Measurements from ENCODE around the gene WASF3. TPM values are rescaled to one million over a fixed set of nuclear protein-coding genes. Genes with fewer than 3 reads are reported as not detected.

WASF3 gene
- total and polyA plus RNA-seq, 4 donors: 0.82 to 4.9 (median 2.3) TPM

DNA sequence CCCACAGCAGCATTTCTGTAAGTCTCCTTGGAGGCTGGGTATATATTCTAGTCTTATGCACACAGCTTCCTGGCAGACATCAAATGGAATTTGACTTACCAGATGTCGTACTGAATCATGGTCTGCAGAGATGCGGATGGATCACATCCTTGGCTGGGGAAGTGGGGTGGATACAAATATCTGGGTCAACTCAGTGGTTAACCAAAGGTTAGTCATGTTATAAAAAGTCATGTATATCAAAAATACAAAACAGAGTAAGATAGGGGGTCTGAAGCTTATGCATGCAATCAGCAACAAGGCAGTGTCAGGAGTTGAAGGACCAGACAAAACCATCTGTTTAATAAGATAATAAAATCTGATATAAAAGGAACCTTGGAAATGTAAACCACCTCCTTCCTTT lies 61.9 kb downstream of the WASF3 start:
- Histone ChIP-seq H3K27ac (ENCODE audit: low read depth in 1 of 2, low read length in 2 of 2) (no peak overlapping the region), H3K4me1 (ENCODE audit: control insufficient read depth in 4 of 4, insufficient read depth in 4 of 4, low read length in 3 of 4) (peaks cover 0 to 37% (median 29%) of the 10 kb centered on the region in 4 donors), H3K9ac (ENCODE audit: low read depth in 1 of 2, low read length in 2 of 2) (no peak overlapping the region), H3K27me3 (ENCODE audit: control insufficient read depth in 4 of 4, insufficient read depth in 4 of 4, low read length in 3 of 4) (no peaks in the 10 kb centered on the region), H3K36me3 (ENCODE audit: control insufficient read depth in 4 of 4, insufficient read depth in 3 of 4, low read depth in 1 of 4, low read length in 3 of 4) (no peaks in the 10 kb centered on the region), H3K4me3 (ENCODE audit: low read depth in 1 of 3, low read length in 3 of 3) (no peak overlapping the region), H3K9me3 (ENCODE audit: control insufficient read depth in 4 of 4, low read length in 3 of 4) (peaks cover 0 to 5% (median 3%) of the 10 kb centered on the region in 4 donors)
- 85% methylated on average over 2 of the region's 2 CpGs for WGBS
- TF ChIP-seq RXRA (IDR thresholded peaks at IDR 0.05) (no peak), NR2F2 (IDR thresholded peaks at IDR 0.05) (no peak), YY1 (IDR thresholded peaks at IDR 0.05) (no peak), HNF4G (IDR thresholded peaks at IDR 0.05) (no peak), JUND (IDR thresholded peaks at IDR 0.05) (no peak), EGR1 (IDR thresholded peaks at IDR 0.05; ENCODE audit: low read depth in 2 of 2) (no peak), FOXA2 (IDR thresholded peaks at IDR 0.05) (no peak), SP1 (IDR thresholded peaks at IDR 0.05) (no peak), TAF1 (conservative IDR thresholded peaks at IDR 0.05) (no peak), FOXA1 (IDR thresholded peaks at IDR 0.05) (no peak), HNF4A (conservative IDR thresholded peaks at IDR 0.05) (no peak), GABPA (IDR thresholded peaks at IDR 0.05 in 1 of 2, conservative IDR thresholded peaks at IDR 0.05 in 1 of 2) (no peak), RAD21 (IDR thresholded peaks at IDR 0.05) (no peak)
- TF ChIP-seq, protein P1, sequence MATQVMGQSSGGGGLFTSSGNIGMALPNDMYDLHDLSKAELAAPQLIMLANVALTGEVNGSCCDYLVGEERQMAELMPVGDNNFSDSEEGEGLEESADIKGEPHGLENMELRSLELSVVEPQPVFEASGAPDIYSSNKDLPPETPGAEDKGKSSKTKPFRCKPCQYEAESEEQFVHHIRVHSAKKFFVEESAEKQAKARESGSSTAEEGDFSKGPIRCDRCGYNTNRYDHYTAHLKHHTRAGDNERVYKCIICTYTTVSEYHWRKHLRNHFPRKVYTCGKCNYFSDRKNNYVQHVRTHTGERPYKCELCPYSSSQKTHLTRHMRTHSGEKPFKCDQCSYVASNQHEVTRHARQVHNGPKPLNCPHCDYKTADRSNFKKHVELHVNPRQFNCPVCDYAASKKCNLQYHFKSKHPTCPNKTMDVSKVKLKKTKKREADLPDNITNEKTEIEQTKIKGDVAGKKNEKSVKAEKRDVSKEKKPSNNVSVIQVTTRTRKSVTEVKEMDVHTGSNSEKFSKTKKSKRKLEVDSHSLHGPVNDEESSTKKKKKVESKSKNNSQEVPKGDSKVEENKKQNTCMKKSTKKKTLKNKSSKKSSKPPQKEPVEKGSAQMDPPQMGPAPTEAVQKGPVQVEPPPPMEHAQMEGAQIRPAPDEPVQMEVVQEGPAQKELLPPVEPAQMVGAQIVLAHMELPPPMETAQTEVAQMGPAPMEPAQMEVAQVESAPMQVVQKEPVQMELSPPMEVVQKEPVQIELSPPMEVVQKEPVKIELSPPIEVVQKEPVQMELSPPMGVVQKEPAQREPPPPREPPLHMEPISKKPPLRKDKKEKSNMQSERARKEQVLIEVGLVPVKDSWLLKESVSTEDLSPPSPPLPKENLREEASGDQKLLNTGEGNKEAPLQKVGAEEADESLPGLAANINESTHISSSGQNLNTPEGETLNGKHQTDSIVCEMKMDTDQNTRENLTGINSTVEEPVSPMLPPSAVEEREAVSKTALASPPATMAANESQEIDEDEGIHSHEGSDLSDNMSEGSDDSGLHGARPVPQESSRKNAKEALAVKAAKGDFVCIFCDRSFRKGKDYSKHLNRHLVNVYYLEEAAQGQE (IDR thresholded peaks at IDR 0.05): no peak
- TF ChIP-seq, protein P2, sequence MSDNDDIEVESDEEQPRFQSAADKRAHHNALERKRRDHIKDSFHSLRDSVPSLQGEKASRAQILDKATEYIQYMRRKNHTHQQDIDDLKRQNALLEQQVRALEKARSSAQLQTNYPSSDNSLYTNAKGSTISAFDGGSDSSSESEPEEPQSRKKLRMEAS (IDR thresholded peaks at IDR 0.05): no peak
- TF ChIP-seq, protein P3, sequence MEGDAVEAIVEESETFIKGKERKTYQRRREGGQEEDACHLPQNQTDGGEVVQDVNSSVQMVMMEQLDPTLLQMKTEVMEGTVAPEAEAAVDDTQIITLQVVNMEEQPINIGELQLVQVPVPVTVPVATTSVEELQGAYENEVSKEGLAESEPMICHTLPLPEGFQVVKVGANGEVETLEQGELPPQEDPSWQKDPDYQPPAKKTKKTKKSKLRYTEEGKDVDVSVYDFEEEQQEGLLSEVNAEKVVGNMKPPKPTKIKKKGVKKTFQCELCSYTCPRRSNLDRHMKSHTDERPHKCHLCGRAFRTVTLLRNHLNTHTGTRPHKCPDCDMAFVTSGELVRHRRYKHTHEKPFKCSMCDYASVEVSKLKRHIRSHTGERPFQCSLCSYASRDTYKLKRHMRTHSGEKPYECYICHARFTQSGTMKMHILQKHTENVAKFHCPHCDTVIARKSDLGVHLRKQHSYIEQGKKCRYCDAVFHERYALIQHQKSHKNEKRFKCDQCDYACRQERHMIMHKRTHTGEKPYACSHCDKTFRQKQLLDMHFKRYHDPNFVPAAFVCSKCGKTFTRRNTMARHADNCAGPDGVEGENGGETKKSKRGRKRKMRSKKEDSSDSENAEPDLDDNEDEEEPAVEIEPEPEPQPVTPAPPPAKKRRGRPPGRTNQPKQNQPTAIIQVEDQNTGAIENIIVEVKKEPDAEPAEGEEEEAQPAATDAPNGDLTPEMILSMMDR (IDR thresholded peaks at IDR 0.05; ENCODE audit: low read depth, low read length, missing input control): no peak
- TF ChIP-seq, protein P4, sequence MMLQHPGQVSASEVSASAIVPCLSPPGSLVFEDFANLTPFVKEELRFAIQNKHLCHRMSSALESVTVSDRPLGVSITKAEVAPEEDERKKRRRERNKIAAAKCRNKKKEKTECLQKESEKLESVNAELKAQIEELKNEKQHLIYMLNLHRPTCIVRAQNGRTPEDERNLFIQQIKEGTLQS (IDR thresholded peaks at IDR 0.05): no peak
- TF ChIP-seq, protein P5, sequence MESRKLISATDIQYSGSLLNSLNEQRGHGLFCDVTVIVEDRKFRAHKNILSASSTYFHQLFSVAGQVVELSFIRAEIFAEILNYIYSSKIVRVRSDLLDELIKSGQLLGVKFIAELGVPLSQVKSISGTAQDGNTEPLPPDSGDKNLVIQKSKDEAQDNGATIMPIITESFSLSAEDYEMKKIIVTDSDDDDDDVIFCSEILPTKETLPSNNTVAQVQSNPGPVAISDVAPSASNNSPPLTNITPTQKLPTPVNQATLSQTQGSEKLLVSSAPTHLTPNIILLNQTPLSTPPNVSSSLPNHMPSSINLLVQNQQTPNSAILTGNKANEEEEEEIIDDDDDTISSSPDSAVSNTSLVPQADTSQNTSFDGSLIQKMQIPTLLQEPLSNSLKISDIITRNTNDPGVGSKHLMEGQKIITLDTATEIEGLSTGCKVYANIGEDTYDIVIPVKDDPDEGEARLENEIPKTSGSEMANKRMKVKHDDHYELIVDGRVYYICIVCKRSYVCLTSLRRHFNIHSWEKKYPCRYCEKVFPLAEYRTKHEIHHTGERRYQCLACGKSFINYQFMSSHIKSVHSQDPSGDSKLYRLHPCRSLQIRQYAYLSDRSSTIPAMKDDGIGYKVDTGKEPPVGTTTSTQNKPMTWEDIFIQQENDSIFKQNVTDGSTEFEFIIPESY (IDR thresholded peaks at IDR 0.05): no peak
- DNase-seq (ENCODE audit: low spot score): no peak
